HG03571 (cell line): ENCODE measurements around the gene HEMK1.
A peak's percentile ranks its signal among the peaks of the same experiment; 100 is the strongest.

Experiments
- ATAC-seq: cut with Tn5 transposase; IDR thresholded peaks from one replicate; pipeline ENCODE4 v1.9.1; 2021; ENCODE audit not compliant: unreplicated experiment

HEMK1 gene

GRCh38 chr3:50568947-50569749 lies at the start of gene HEMK1:
Gene HEMK1 (plus strand): TSS chr3:50569522. CDS start chr3:50571105, 1,583 bp downstream.
- peak; percentile 56 for ATAC-seq

- ATAC-seq: no peak
Observed at GRCh38 chr3:50520849-50521248, 48.5 kb upstream of the HEMK1 start.

- no peak for ATAC-seq
Observed at GRCh38 chr3:50521572-50521971, 47.8 kb upstream of the HEMK1 start.

DNA sequence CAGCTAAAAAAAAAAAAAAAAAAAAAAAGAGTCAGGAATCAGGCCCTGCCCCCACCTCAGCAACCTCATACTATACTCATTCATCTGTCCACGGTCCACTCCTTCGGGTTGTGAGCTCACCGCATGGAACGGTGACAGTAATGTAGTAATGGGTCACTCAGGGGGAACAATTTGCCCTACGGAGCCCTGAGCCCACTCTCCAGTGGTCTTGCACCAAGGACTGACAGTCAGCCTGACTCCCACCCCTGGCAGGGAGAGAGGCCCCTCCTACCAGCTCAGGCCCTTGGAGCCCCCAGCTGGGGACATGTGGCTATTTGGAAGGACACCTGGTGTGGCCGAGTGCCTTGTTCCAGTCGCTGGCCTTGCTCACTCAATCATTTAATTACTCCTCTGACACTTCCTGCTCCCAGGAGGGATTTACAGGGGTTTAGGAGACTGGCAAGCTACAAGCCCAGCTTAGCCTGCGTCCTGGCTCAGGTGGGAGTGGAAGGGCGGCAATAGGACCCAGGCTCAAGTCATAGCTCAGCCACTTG lies 46.0 kb upstream of the HEMK1 start:
- ATAC-seq: no peak

GRCh38 chr3:50524746-50525145 lies 44.6 kb upstream of the HEMK1 start:
- ATAC-seq: no peak

GRCh38 chr3:50525191-50525910 lies 44.0 kb upstream of the HEMK1 start:
- ATAC-seq: no peak

GRCh38 chr3:50525987-50526386 lies 43.3 kb upstream of the HEMK1 start:
- ATAC-seq: no peak

- ATAC-seq: no peak
Observed at GRCh38 chr3:50530001-50530970, 39.0 kb upstream of the HEMK1 start.

- no peak for ATAC-seq
Observed at GRCh38 chr3:50531201-50531600, 38.1 kb upstream of the HEMK1 start.

DNA sequence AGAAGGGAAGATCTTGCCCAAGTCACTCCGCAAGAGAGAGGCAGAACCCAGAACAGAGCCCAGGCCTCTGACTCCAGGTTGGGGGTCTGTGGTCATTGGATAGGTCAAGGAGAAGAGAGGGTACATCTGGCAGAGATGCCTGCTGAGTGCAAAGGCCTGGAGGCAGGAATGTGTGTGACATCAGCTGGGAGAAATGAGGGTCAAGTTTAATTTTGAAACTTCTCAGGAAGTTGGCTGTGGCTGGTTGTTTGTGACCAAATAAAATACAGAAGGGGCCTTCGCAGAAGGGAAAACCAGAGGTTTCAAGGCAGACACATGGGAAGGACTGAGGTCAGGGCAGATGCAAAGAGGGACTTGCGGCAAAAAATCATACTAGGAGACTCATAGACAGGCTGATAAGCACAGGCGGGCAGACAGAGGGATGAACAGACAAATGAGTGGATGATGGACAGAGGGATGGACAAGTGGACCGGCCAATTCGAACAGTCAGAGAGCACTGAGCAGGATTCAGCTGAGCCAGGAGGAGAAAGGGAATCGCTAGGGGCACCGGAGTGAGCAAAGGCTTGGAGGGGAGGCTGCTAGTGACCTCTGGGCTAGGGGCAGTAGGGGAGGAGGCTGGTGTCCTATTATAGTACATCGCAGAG lies 37.1 kb upstream of the HEMK1 start:
- no peak for ATAC-seq

DNA sequence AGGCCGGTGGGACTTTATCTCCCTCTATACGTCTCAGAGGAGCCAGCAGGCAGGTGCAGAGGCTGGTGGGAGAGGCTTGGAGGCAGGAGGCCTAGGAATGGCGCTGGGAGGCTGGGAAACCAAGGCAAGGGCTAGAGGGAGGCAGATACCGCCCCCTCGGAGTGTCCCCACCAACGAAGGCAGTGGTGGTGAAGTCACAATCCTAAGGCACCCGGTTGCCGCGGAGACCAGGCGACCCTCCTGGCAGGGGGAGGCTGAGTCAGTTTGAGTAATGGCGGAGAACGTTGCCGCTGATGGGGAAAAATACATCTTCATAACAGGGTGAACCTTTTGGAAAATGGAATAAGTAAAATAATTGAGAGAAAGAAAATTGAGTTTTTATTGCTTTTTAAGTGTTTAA lies 36.0 kb upstream of the HEMK1 start:
- ATAC-seq: no peak

- ATAC-seq: no peak
Observed at GRCh38 chr3:50533807-50534461, 35.4 kb upstream of the HEMK1 start.

DNA sequence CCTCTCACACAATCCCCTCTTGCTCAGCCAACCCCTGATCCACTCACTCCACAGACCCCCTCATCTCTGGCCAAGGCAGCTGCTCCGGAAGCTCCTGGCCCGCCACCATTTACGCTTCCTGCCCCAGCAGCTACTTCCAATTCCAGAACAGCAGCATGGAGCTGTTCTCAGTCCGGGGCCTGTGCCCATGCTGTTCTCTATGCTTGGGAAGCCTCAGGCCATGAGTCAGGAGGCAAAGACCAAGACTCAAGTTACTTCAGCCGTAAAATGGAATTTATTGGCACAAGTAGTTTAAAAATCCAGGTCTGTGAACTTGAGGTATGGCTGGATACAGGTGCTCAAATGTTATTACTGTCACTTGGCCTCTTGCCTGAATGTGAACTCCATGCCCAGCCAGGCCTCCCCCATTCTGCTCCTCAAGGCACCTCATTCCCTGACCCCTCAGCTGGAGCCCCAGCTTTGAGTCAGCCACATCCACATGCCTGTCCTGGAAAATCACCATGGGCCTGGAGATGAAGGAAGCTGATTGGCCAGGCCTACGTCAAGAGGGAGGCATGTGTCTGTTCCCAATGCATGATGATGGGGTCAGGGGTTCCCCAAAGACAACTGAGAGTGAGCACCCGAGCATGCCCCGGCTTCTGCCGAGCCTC lies 34.5 kb upstream of the HEMK1 start:
- no peak for ATAC-seq

DNA sequence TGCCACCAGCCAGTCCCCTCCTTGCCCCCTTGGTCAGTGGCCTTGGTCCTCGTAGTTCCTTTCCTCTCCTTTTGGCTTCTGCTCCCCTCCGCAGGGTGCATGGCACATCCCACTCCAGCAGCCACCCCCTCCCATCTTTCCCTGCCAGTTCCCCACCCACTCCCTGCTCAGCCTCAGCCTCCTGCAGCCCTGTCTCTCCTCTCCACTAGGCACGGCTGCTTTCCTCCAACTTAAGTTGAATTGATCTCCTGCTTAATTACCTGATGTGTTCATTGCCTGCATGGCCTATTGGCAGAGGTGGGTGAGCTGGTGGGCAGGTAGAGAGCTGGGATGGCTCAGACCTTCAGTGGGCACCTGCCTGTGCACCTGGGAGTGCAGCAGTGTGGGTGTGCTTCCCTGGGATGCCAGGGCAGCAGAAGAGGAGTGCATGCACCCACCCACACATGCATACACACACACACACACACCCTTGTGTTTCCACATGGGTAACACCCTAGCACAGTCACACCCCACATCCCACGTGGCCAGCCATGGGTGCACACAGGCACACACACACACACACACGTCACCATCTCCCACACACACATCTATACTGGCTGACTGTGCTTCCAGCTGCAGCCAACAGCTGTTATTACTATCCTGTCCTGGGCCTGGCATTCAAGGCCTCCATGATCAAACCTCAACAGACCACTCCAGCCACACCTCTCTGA lies 32.7 kb upstream of the HEMK1 start:
- no peak for ATAC-seq

DNA sequence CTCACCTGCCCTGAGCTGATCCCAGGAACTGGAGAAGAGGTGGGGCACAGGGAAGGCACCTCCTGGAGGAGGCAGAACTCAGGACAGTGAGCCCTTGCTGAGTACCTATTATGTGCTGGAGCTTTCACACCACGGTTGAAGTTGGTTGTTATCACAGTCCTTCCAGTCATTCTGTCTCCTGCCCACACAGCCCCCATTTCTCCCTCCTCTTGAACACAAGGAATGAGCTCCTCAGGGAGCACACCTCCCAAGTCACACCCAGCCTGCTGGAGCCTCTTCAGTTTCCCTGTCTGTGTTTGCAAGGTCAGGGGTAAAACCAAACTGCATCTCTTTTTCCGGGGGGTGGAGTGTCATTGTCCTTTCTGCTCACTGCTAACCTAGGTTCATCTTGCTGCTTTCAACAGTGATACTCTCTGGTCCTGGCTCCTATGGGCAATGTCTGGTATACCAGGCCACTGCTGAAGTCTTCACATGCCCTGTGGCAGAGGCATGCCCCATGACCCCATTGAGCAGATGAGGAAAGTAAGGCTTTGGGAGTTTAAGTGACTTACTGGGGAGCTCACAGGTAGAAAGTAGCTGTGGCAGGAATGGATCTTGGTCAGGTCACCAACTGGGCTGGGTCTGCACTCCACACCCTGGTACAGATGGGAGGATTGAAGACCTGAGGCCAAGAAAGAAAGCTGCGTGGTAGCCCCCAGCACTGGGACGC lies 31.7 kb upstream of the HEMK1 start:
- no peak for ATAC-seq

- ATAC-seq: no peak
Observed at GRCh38 chr3:50539356-50540286, 29.7 kb upstream of the HEMK1 start.
